ENCODE results near the gene SPEN.
A peak's percentile ranks its signal among the peaks of the same experiment; 100 is the strongest.

SPEN gene

GRCh38 chr1:15950302-15950701 is 102.8 kb downstream of the SPEN start:
- DNase-seq = peak; percentile 77

- DNase-seq = peak; percentile 90
Observed at GRCh38 chr1:15950763-15951295, 103.3 kb downstream of the SPEN start.

GRCh38 chr1:15951341-15952153 is 104.0 kb downstream of the SPEN start:
- DNase-seq = peak; percentile 66

GRCh38 chr1:15952317-15953258 is 105.1 kb downstream of the SPEN start:
- DNase-seq = peak; percentile 65

GRCh38 chr1:15953294-15953771 is 105.8 kb downstream of the SPEN start:
- DNase-seq = no peak

GRCh38 chr1:15953791-15954241 is 106.3 kb downstream of the SPEN start:
- DNase-seq = no peak

- no peak for DNase-seq
Observed at GRCh38 chr1:15954316-15954715, 106.8 kb downstream of the SPEN start.

GRCh38 chr1:15955552-15955951 is 108.0 kb downstream of the SPEN start:
- no peak for DNase-seq

- DNase-seq = no peak
Observed at GRCh38 chr1:15956150-15956549, 108.6 kb downstream of the SPEN start.

GRCh38 chr1:15957221-15958095 is 110.0 kb downstream of the SPEN start:
- DNase-seq = no peak

GRCh38 chr1:15958111-15958510 is 110.6 kb downstream of the SPEN start:
- DNase-seq = no peak

- no peak for DNase-seq
Observed at GRCh38 chr1:15958793-15959192, 111.3 kb downstream of the SPEN start.

- DNase-seq = no peak
Observed at GRCh38 chr1:15959424-15959823, 111.9 kb downstream of the SPEN start.

- peak; percentile 47 for DNase-seq
Observed at GRCh38 chr1:15959827-15960446, 112.4 kb downstream of the SPEN start.

GRCh38 chr1:15960808-15961207 is 113.3 kb downstream of the SPEN start:
- no peak for DNase-seq

- DNase-seq = no peak
Observed at GRCh38 chr1:15961492-15961891, 114.0 kb downstream of the SPEN start.

- no peak for DNase-seq
Observed at GRCh38 chr1:15962176-15962575, 114.7 kb downstream of the SPEN start.

GRCh38 chr1:15962671-15963362 is 115.3 kb downstream of the SPEN start:
- DNase-seq = no peak

GRCh38 chr1:15963363-15963967 is 116.0 kb downstream of the SPEN start:
- DNase-seq = no peak

- no peak for DNase-seq
Observed at GRCh38 chr1:15963968-15964648, 116.6 kb downstream of the SPEN start.
